Neural cell (in vitro differentiated cells): Measurements from ENCODE around the gene CD200R1L. TPM values are rescaled to one million over a fixed set of nuclear protein-coding genes. Genes with fewer than 3 reads are reported as not detected.

Experiments used
- H2AFZ ChIP-seq: fragments of 200-600, 300-800 bp; sonication (generic), shearing (Covaris generic); 2 replicates; pipeline ENCODE4 v1.6.0; 2014; ENCODE audit warnings: low read depth, mild to moderate bottlenecking, antibody characterized with exemption, low read length, moderate library complexity
- H3F3A ChIP-seq: fragments of 200-600 bp; shearing (Covaris generic); 2 replicates; pipeline ENCODE4 v1.6.1; 2016; ENCODE audit warnings: mild to moderate bottlenecking, moderate library complexity, mixed read lengths, antibody characterized with exemption, low read length; ENCODE audit not compliant: insufficient read depth, poor library complexity, severe bottlenecking
- H3K27ac ChIP-seq: fragments of 200-600, 300-800 bp; sonication (generic), shearing (Covaris generic); 2 replicates; pipeline ENCODE4 v1.5.1; 2014; ENCODE audit warnings: mild to moderate bottlenecking, low read length, moderate library complexity
- H3K27me3 ChIP-seq: fragments of 300-800, 200-600 bp; sonication (generic), shearing (Covaris generic); 2 replicates; pipeline ENCODE4 v1.6.0; 2014; ENCODE audit warnings: mild to moderate bottlenecking, low read depth, low read length, moderate library complexity; ENCODE audit not compliant: insufficient read depth
- H3K36me3 ChIP-seq: fragments of 300-800, 200-600 bp; sonication (generic), shearing (Covaris generic); 2 replicates; pipeline ENCODE4 v1.5.1; 2014; ENCODE audit warnings: mild to moderate bottlenecking, antibody characterized with exemption, low read length, moderate library complexity; ENCODE audit not compliant: insufficient read depth
- H3K4me2 ChIP-seq: fragments of 300-800, 200-600 bp; sonication (generic), shearing (Covaris generic); 2 replicates; pipeline ENCODE4 v1.6.0; 2014; ENCODE audit warnings: mild to moderate bottlenecking, low read length
- H3K4me3 ChIP-seq: fragments of 300-800, 200-600 bp; sonication (generic), shearing (Covaris generic); 2 replicates; pipeline ENCODE4 v1.5.1; 2014; ENCODE audit warnings: mild to moderate bottlenecking, low read length, moderate library complexity
- H3K79me2 ChIP-seq: fragments of 200-600 bp; shearing (Covaris generic); replicated peaks from 2 replicates; pipeline ENCODE4 v1.6.0; 2014; ENCODE audit warnings: mild to moderate bottlenecking, low read length, moderate library complexity; ENCODE audit not compliant: insufficient read depth
- H3K9ac ChIP-seq: fragments of 300-800, 200-600 bp; sonication (generic), shearing (Covaris generic); 2 replicates; pipeline ENCODE4 v1.6.1; 2016; ENCODE audit warnings: mild to moderate bottlenecking, low read length, mixed read lengths
- H3K9me2 ChIP-seq: fragments of 200-600 bp; shearing (Covaris generic); 2 replicates; pipeline ENCODE4 v1.6.1; 2016; ENCODE audit warnings: mild to moderate bottlenecking, low read length, mixed read lengths; ENCODE audit not compliant: insufficient read depth
- H3K9me3 ChIP-seq: fragments of 200-600, 300-800 bp; sonication (generic), shearing (Covaris generic); 2 replicates; pipeline ENCODE4 v1.6.1; 2016; ENCODE audit warnings: mild to moderate bottlenecking, mixed run types, low read length, moderate library complexity, mixed read lengths
- H4K20me1 ChIP-seq: fragments of 200-600 bp; shearing (Covaris generic); 2 replicates; pipeline ENCODE4 v1.6.1; 2016; ENCODE audit warnings: mild to moderate bottlenecking, mixed run types; ENCODE audit not compliant: insufficient read depth
- CTCF ChIP-seq: fragments of 450-650 bp; IDR thresholded peaks from 2 replicates; pipeline ENCODE4 v1.5.1; 2014; ENCODE audit warnings: antibody characterized with exemption, mild to moderate bottlenecking, moderate library complexity; ENCODE audit not compliant: poor library complexity, severe bottlenecking
- EP300 ChIP-seq: fragments of 450-650 bp; conservative IDR thresholded peaks from 2 replicates; pipeline ENCODE4 v1.6.1; 2014; ENCODE audit warnings: antibody characterized with exemption, mild to moderate bottlenecking, moderate library complexity; ENCODE audit not compliant: poor library complexity, severe bottlenecking
- EZH2 ChIP-seq: fragments of 200-600, 300-800 bp; shearing (Covaris generic), sonication (generic); IDR thresholded peaks from 2 replicates; pipeline ENCODE4 v1.6.1; 2014; ENCODE audit warnings: antibody characterized with exemption, low read length, borderline replicate concordance, mild to moderate bottlenecking; ENCODE audit not compliant: insufficient read depth, poor library complexity, severe bottlenecking
- MXI1 ChIP-seq: fragments of 450-650 bp; conservative IDR thresholded peaks from 2 replicates; pipeline ENCODE4 v1.6.1; 2014; ENCODE audit warnings: antibody characterized with exemption, mild to moderate bottlenecking; ENCODE audit not compliant: poor library complexity, severe bottlenecking
- POLR2AphosphoS5 ChIP-seq: IDR thresholded peaks from 2 replicates; pipeline ENCODE4 v1.6.1; 2012
- RAD21 ChIP-seq: fragments of 450-650 bp; conservative IDR thresholded peaks from 2 replicates; pipeline ENCODE4 v1.6.1; 2014; ENCODE audit warnings: antibody characterized with exemption, mild to moderate bottlenecking, moderate library complexity
- SMC3 ChIP-seq: fragments of 450-650 bp; conservative IDR thresholded peaks from 2 replicates; pipeline ENCODE4 v1.6.1; 2014; ENCODE audit warnings: antibody characterized with exemption, mild to moderate bottlenecking, moderate library complexity; ENCODE audit not compliant: poor library complexity
- TAF1 ChIP-seq: IDR thresholded peaks from 2 replicates; pipeline ENCODE4 v1.6.1; 2012; ENCODE audit warnings: low read depth
- polyA plus RNA-seq: library from polyadenylated mRNA; depleted of rRNA; stranded (reverse); fragments of >200 nt; gene quantifications from 2 replicates; pipeline ENCODE4 v1.2.3, GENCODE V29; 2014
- TF ChIP-seq, protein P1 (sequence below): IDR thresholded peaks from 2 replicates; pipeline ENCODE4 v1.6.1; 2012; ENCODE audit warnings: borderline replicate concordance

The CD200R1L gene
- polyA plus RNA-seq, 1 donor from 2014 or later, result not detected

DNA sequence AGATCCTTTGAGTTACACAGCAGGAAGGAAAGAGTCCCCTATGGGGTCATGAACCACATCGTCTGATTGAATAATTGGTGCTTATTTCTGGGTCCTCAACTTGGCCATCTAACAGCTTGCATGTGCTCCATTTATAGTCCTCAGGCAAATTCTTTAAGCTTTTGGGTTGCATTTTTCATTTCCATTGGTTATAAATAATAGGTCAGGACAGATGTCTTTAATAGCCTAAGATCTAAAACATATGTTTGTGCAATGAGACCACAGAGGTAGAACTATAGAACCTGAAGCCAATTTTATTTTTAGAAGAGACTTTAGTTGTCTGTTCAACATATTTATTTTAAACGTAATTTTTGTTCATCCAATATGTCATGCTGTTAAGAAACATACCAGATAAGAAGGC lies 43.2 kb downstream of the CD200R1L start:
- H3K9ac ChIP-seq, result no peak overlapping the region
- H3F3A ChIP-seq, result no peaks in the 10 kb centered on the region
- no peak overlapping the region for H2AFZ ChIP-seq
- TF ChIP-seq RAD21 (no peak), MXI1 (no peak), CTCF (no peak), SMC3 (no peak), EP300 (no peak), EZH2 (no peak), TAF1 (no peak), POLR2AphosphoS5 (no peak)
- TF ChIP-seq, protein P1, sequence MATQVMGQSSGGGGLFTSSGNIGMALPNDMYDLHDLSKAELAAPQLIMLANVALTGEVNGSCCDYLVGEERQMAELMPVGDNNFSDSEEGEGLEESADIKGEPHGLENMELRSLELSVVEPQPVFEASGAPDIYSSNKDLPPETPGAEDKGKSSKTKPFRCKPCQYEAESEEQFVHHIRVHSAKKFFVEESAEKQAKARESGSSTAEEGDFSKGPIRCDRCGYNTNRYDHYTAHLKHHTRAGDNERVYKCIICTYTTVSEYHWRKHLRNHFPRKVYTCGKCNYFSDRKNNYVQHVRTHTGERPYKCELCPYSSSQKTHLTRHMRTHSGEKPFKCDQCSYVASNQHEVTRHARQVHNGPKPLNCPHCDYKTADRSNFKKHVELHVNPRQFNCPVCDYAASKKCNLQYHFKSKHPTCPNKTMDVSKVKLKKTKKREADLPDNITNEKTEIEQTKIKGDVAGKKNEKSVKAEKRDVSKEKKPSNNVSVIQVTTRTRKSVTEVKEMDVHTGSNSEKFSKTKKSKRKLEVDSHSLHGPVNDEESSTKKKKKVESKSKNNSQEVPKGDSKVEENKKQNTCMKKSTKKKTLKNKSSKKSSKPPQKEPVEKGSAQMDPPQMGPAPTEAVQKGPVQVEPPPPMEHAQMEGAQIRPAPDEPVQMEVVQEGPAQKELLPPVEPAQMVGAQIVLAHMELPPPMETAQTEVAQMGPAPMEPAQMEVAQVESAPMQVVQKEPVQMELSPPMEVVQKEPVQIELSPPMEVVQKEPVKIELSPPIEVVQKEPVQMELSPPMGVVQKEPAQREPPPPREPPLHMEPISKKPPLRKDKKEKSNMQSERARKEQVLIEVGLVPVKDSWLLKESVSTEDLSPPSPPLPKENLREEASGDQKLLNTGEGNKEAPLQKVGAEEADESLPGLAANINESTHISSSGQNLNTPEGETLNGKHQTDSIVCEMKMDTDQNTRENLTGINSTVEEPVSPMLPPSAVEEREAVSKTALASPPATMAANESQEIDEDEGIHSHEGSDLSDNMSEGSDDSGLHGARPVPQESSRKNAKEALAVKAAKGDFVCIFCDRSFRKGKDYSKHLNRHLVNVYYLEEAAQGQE, result no peak
- H4K20me1 ChIP-seq, result no peaks in the 10 kb centered on the region
- no peak overlapping the region for H3K4me3 ChIP-seq
- H3K9me3 ChIP-seq, result no peaks in the 10 kb centered on the region
- H3K27me3 ChIP-seq, result no peaks in the 10 kb centered on the region
- no peaks in the 10 kb centered on the region for H3K9me2 ChIP-seq
- H3K27ac ChIP-seq, result no peak overlapping the region
- H3K36me3 ChIP-seq, result no peaks in the 10 kb centered on the region
- no peaks in the 10 kb centered on the region for H3K79me2 ChIP-seq
- no peak overlapping the region for H3K4me2 ChIP-seq

DNA sequence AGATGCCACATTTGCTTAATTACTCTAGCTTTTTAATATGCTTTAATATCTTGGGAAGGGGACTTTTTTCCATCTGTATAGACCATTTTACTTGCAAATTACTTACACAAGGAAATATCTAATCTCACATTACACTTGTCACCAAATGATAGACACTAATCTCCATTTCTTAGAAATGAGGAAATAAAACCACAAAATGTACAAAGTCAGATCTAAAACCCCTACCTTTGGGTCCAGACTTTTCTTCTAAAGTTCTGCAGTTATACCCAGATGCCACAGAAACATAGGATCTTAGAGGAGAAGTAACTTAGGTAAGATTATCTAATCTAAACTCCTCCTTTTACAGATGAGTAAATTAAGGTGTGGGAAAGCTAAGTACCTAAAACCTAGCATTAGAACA lies 44.3 kb downstream of the CD200R1L start:
- H3K9me3 ChIP-seq, result no peaks in the 10 kb centered on the region
- H3K36me3 ChIP-seq, result no peaks in the 10 kb centered on the region
- H3K79me2 ChIP-seq, result no peaks in the 10 kb centered on the region
- no peak for TF ChIP-seq EZH2
- TF ChIP-seq TAF1, result no peak
- H3K4me2 ChIP-seq, result no peak overlapping the region
- no peaks in the 10 kb centered on the region for H3F3A ChIP-seq
- H3K9ac ChIP-seq, result no peak overlapping the region
- no peaks in the 10 kb centered on the region for H3K27me3 ChIP-seq
- H3K4me3 ChIP-seq, result no peak overlapping the region
- no peak overlapping the region for H3K27ac ChIP-seq
- H2AFZ ChIP-seq, result no peak overlapping the region
- no peaks in the 10 kb centered on the region for H4K20me1 ChIP-seq
- no peaks in the 10 kb centered on the region for H3K9me2 ChIP-seq

GRCh38 chr3:112799946-112800345 lies 46.7 kb downstream of the CD200R1L start:
- H3K27me3 ChIP-seq, result no peaks in the 10 kb centered on the region
- H3K79me2 ChIP-seq, result no peaks in the 10 kb centered on the region
- no peaks in the 10 kb centered on the region for H4K20me1 ChIP-seq
- no peak overlapping the region for H3K4me2 ChIP-seq
- no peaks in the 10 kb centered on the region for H3F3A ChIP-seq
- H3K9me3 ChIP-seq, result no peaks in the 10 kb centered on the region
- TF ChIP-seq CTCF (no peak), POLR2AphosphoS5 (no peak), EZH2 (no peak), EP300 (no peak), MXI1 (no peak), SMC3 (no peak), TAF1 (no peak), RAD21 (no peak)
- TF ChIP-seq, protein P1, result no peak
- H3K36me3 ChIP-seq, result no peaks in the 10 kb centered on the region
- no peak overlapping the region for H3K9ac ChIP-seq
- no peaks in the 10 kb centered on the region for H3K9me2 ChIP-seq
- no peak overlapping the region for H3K27ac ChIP-seq
- H3K4me3 ChIP-seq, result no peak overlapping the region
- no peak overlapping the region for H2AFZ ChIP-seq
